ENCODE measurements around the gene ELMO1.

GRCh38 chr7:37320848-37321468, 127.7 kb downstream of the ELMO1 start:
- no peak for TF ChIP-seq POLR2AphosphoS5 (IDR thresholded peaks at IDR 0.05)
- TF ChIP-seq CTCF (IDR thresholded peaks at IDR 0.05 in 8 of 11, conservative IDR thresholded peaks at IDR 0.05 in 3 of 11): no peak

All from spleen (tissue), 7 donors.